MV-4-11 (cell line): ENCODE data around the gene LRPPRC.
A peak's percentile ranks its signal among the peaks of the same experiment; 100 is the strongest.
"Not testable (repeated sequence)": the region's sequence is repeated elsewhere in the genome, so short reads cannot be mapped to it uniquely, and the experiment has no call there.

Source experiments
- DNase-seq: peaks from one replicate; lab custom pipeline; 2025; lab: John Stamatoyannopoulos, UW

The LRPPRC gene

GRCh38 chr2:43995733-43996533, at the start of gene LRPPRC:
Gene LRPPRC (minus strand): TSS chr2:43995989. CDS start chr2:43995947, 42 bp downstream.
- peak; percentile 97 for DNase-seq

- no peak for DNase-seq
Measured at GRCh38 chr2:44045061-44045460, 49.3 kb upstream of the LRPPRC start.

- DNase-seq, result peak; percentile 83
Measured at GRCh38 chr2:44044281-44044720, 48.5 kb upstream of the LRPPRC start.

GRCh38 chr2:44040365-44040764, 44.6 kb upstream of the LRPPRC start:
- no peak for DNase-seq

GRCh38 chr2:44038277-44038676, 42.5 kb upstream of the LRPPRC start:
- no peak for DNase-seq

- DNase-seq, result no peak
Measured at GRCh38 chr2:44037221-44037620, 41.4 kb upstream of the LRPPRC start.

- DNase-seq, result no peak
Measured at GRCh38 chr2:44033947-44034346, 38.2 kb upstream of the LRPPRC start.

GRCh38 chr2:44027076-44027475, 31.3 kb upstream of the LRPPRC start:
- DNase-seq, result not testable (repeated sequence)

GRCh38 chr2:44016282-44016681, 20.5 kb upstream of the LRPPRC start:
- DNase-seq, result peak; percentile 13

- no peak for DNase-seq
Measured at GRCh38 chr2:44015239-44015638, 19.4 kb upstream of the LRPPRC start.

- not testable (repeated sequence) for DNase-seq
Measured at GRCh38 chr2:44013205-44013604, 17.4 kb upstream of the LRPPRC start.

- DNase-seq, result no peak
Measured at GRCh38 chr2:44010266-44010665, 14.5 kb upstream of the LRPPRC start.

- no peak for DNase-seq
Measured at GRCh38 chr2:44009136-44009735, 13.4 kb upstream of the LRPPRC start.

GRCh38 chr2:44005846-44006245, 10.1 kb upstream of the LRPPRC start:
- DNase-seq, result no peak

GRCh38 chr2:44004735-44005602, 9.2 kb upstream of the LRPPRC start:
- peak; percentile 8 for DNase-seq

GRCh38 chr2:44001716-44002115, 5.9 kb upstream of the LRPPRC start:
- no peak for DNase-seq

GRCh38 chr2:43998263-43998662, 2.5 kb upstream of the LRPPRC start:
- no peak for DNase-seq

GRCh38 chr2:43993437-43993836, 2.4 kb downstream of the LRPPRC start:
- DNase-seq, result no peak

GRCh38 chr2:43989545-43989944, 6.2 kb downstream of the LRPPRC start:
- DNase-seq, result no peak

- DNase-seq, result no peak
Measured at GRCh38 chr2:43986600-43986999, 9.2 kb downstream of the LRPPRC start.

- no peak for DNase-seq
Measured at GRCh38 chr2:43985359-43985758, 10.4 kb downstream of the LRPPRC start.

GRCh38 chr2:43984533-43984932, 11.3 kb downstream of the LRPPRC start:
- peak; percentile 39 for DNase-seq

- DNase-seq, result no peak
Measured at GRCh38 chr2:43980902-43981301, 14.9 kb downstream of the LRPPRC start.
